ENCODE data around the gene VSX2. TPM values are rescaled to one million over a fixed set of nuclear protein-coding genes. Genes with fewer than 3 reads are reported as not detected.

The VSX2 gene
- total RNA-seq, 1 donor from 2014 or later: not detected

DNA sequence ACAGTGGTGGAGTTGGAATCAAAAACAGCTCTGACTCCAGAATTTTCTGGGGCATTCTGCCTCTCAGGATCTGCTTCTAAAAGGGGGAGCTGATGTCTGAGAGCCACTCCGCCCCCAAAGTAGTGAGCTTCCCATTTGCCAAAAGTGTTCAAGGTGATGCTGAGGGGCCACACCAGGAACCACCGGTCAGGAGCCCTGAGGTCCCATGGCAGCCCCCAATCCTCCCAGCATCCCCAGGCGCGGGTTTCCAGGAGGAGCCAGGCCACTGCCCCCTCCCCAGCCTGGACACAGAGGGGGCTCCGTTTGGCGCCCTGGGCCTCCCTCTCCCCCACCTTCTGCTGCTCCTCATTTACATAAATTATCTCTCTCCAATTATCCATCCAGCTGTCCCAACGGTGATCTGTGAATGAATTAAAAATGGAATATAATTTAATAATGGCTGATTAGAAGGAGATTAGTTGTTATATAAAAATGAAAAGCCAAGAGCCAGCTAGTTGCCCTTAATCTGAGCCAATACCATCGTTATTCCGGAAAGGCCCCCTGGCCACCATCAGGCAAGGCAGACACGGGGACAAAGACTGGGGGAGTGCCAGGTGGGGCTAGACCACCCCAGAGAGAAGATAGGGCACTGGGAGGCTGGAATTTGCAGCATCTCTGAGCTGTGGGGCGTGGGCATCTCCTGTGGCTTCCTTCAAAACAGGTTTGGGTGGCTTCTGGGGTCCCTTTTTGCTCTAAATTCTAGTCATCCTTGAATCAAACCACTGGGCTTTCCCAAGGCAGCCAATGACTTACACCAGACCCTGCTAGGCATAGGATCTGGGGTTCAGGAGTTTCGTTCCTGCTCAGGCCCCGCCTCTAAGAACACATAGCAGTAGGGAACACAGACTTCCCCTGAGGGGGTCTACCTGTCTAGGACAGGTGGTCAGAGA, 19.7 kb upstream of the VSX2 start:
- Histone ChIP-seq H3K4me2 (ENCODE audit: low read length) (no peak overlapping the region), H3K4me1 (ENCODE audit: insufficient read depth, low read length) (peaks cover 4% of the 10 kb centered on the region), H3K79me2 (ENCODE audit: insufficient read depth, low read length) (no peaks in the 10 kb centered on the region), H3K9me3 (ENCODE audit: insufficient read depth, low read depth, low read length) (no peaks in the 10 kb centered on the region), H3K27me3 (ENCODE audit: insufficient read depth, low read length) (peaks cover 22% of the 10 kb centered on the region), H3K27ac (ENCODE audit: low read depth, low read length) (no peak overlapping the region), H3K36me3 (ENCODE audit: insufficient read depth, low read length) (no peaks in the 10 kb centered on the region), H4K20me1 (ENCODE audit: insufficient read depth, low read length) (no peaks in the 10 kb centered on the region), H2AFZ (ENCODE audit: low read depth, low read length) (no peak overlapping the region), H3K9ac (ENCODE audit: low read length) (no peak overlapping the region), H3K4me3 (ENCODE audit: insufficient read depth, low read depth, low read length) (no peak overlapping the region)
- DNase-seq (ENCODE audit: low read depth) (no peak), FAIRE-seq (no peak)
- no peak overlapping the region for H3K4me3 Mint-ChIP-seq (ENCODE audit: unreplicated experiment)
- H3K4me1 Mint-ChIP-seq (ENCODE audit: low read depth, unreplicated experiment): no peaks in the 10 kb centered on the region
- H3K27me3 Mint-ChIP-seq (ENCODE audit: low read depth, unreplicated experiment): peaks cover 48% of the 10 kb centered on the region
- TF ChIP-seq EZH2 (IDR thresholded peaks at IDR 0.05; ENCODE audit: insufficient read depth, low read length): no peak
- TF ChIP-seq, protein P1, sequence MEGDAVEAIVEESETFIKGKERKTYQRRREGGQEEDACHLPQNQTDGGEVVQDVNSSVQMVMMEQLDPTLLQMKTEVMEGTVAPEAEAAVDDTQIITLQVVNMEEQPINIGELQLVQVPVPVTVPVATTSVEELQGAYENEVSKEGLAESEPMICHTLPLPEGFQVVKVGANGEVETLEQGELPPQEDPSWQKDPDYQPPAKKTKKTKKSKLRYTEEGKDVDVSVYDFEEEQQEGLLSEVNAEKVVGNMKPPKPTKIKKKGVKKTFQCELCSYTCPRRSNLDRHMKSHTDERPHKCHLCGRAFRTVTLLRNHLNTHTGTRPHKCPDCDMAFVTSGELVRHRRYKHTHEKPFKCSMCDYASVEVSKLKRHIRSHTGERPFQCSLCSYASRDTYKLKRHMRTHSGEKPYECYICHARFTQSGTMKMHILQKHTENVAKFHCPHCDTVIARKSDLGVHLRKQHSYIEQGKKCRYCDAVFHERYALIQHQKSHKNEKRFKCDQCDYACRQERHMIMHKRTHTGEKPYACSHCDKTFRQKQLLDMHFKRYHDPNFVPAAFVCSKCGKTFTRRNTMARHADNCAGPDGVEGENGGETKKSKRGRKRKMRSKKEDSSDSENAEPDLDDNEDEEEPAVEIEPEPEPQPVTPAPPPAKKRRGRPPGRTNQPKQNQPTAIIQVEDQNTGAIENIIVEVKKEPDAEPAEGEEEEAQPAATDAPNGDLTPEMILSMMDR (IDR thresholded peaks at IDR 0.05; ENCODE audit: insufficient read depth, low read depth, low read length): no peak
- no peaks in the 10 kb centered on the region for H3K9me3 Mint-ChIP-seq (ENCODE audit: unreplicated experiment)
- H3K36me3 Mint-ChIP-seq (ENCODE audit: low read depth, unreplicated experiment): peaks cover 2% of the 10 kb centered on the region
- H3K27ac Mint-ChIP-seq (ENCODE audit: unreplicated experiment): no peak overlapping the region

DNA sequence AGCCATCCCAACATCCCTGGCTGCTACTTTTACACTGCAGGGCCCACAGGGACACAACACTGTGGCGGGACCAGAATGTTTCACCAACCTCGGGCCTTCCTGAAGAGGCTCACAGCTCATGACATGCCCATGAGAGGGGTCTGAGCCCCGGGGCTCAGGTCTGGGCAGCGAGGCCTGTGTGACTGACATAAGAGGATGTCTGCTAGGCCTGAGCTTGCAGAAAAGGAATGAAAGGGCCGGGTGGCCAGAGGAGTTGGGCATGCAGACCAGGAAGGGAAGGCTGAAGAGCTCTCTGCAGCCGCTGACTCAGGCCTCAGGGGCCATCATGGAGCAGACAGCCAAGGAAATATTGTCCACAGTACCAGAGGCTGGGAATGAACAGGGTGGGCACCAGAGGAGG, 18.3 kb upstream of the VSX2 start:
- Histone ChIP-seq H3K27ac (ENCODE audit: low read depth, low read length) (no peak overlapping the region), H3K9ac (ENCODE audit: low read length) (no peak overlapping the region), H3K4me2 (ENCODE audit: low read length) (no peak overlapping the region), H3K36me3 (ENCODE audit: insufficient read depth, low read length) (no peaks in the 10 kb centered on the region), H3K27me3 (ENCODE audit: insufficient read depth, low read length) (peaks cover 22% of the 10 kb centered on the region), H4K20me1 (ENCODE audit: insufficient read depth, low read length) (no peaks in the 10 kb centered on the region), H3K79me2 (ENCODE audit: insufficient read depth, low read length) (no peaks in the 10 kb centered on the region), H3K9me3 (ENCODE audit: insufficient read depth, low read depth, low read length) (no peaks in the 10 kb centered on the region), H3K4me1 (ENCODE audit: insufficient read depth, low read length) (peaks cover 4% of the 10 kb centered on the region), H2AFZ (ENCODE audit: low read depth, low read length) (no peak overlapping the region), H3K4me3 (ENCODE audit: insufficient read depth, low read depth, low read length) (no peak overlapping the region)
- TF ChIP-seq EZH2 (IDR thresholded peaks at IDR 0.05; ENCODE audit: insufficient read depth, low read length): no peak
- TF ChIP-seq, protein P1 (IDR thresholded peaks at IDR 0.05; ENCODE audit: insufficient read depth, low read depth, low read length): no peak
- Mint-ChIP-seq H3K9me3 (ENCODE audit: unreplicated experiment) (no peaks in the 10 kb centered on the region), H3K36me3 (ENCODE audit: low read depth, unreplicated experiment) (peaks cover 2% of the 10 kb centered on the region), H3K27me3 (ENCODE audit: low read depth, unreplicated experiment) (peaks cover 47% of the 10 kb centered on the region), H3K4me3 (ENCODE audit: unreplicated experiment) (no peak overlapping the region), H3K27ac (ENCODE audit: unreplicated experiment) (no peak overlapping the region), H3K4me1 (ENCODE audit: low read depth, unreplicated experiment) (no peaks in the 10 kb centered on the region)
- FAIRE-seq (no peak), DNase-seq (ENCODE audit: low read depth) (no peak)

DNA sequence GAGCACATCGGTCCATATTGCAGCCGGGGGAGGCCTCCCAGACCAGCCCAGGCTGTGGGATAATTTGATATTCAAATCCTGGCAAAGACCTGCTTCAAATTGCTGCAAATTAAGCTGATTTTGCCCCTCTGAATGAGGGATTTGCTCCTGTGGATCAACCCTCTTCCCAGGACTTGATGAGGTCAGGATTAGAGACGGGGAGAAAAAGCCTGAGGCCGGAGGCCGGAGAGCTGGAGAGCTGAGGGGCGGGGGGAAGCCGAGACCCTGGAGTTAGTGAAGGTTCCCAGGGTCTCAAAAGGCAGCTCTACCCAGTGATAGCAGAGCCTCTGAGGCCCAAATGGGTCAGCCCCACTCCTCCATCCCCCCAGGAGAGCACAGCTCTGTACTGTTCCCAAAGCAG, 17.5 kb upstream of the VSX2 start:
- Histone ChIP-seq H3K4me3 (ENCODE audit: insufficient read depth, low read depth, low read length) (no peak overlapping the region), H2AFZ (ENCODE audit: low read depth, low read length) (no peak overlapping the region), H3K27ac (ENCODE audit: low read depth, low read length) (no peak overlapping the region), H4K20me1 (ENCODE audit: insufficient read depth, low read length) (no peaks in the 10 kb centered on the region), H3K79me2 (ENCODE audit: insufficient read depth, low read length) (no peaks in the 10 kb centered on the region), H3K4me1 (ENCODE audit: insufficient read depth, low read length) (peaks cover 4% of the 10 kb centered on the region), H3K9ac (ENCODE audit: low read length) (no peak overlapping the region), H3K9me3 (ENCODE audit: insufficient read depth, low read depth, low read length) (no peaks in the 10 kb centered on the region), H3K36me3 (ENCODE audit: insufficient read depth, low read length) (no peaks in the 10 kb centered on the region), H3K4me2 (ENCODE audit: low read length) (no peak overlapping the region), H3K27me3 (ENCODE audit: insufficient read depth, low read length) (peaks cover 22% of the 10 kb centered on the region)
- no peak for FAIRE-seq
- Mint-ChIP-seq H3K4me3 (ENCODE audit: unreplicated experiment) (no peak overlapping the region), H3K27ac (ENCODE audit: unreplicated experiment) (no peak overlapping the region), H3K9me3 (ENCODE audit: unreplicated experiment) (no peaks in the 10 kb centered on the region), H3K27me3 (ENCODE audit: low read depth, unreplicated experiment) (peaks cover 49% of the 10 kb centered on the region), H3K36me3 (ENCODE audit: low read depth, unreplicated experiment) (peaks cover 2% of the 10 kb centered on the region), H3K4me1 (ENCODE audit: low read depth, unreplicated experiment) (no peaks in the 10 kb centered on the region)
- no peak for DNase-seq (ENCODE audit: low read depth)
- TF ChIP-seq, protein P1 (IDR thresholded peaks at IDR 0.05; ENCODE audit: insufficient read depth, low read depth, low read length): no peak
- TF ChIP-seq EZH2 (IDR thresholded peaks at IDR 0.05; ENCODE audit: insufficient read depth, low read length): no peak
